Tibial nerve (tissue), 4 donors: Measurements from ENCODE around the gene FHAD1.

ENCODE experiments used
- EP300 ChIP-seq, 2 donors: sonication (generic); formaldehyde crosslinking; IDR thresholded peaks; one replicate each; pipeline ENCODE4 v1.6.1; 2017; ENCODE audit warnings: antibody characterized with exemption in 2 of 2, mild to moderate bottlenecking in 1 of 2
- TF ChIP-seq, protein P1 (sequence below), 5 experiments: fragments of 200-600 bp in 3 of 5; fragments of 450-650 bp in 2 of 5; sonication (generic) in 3 of 5; IDR thresholded peaks; one replicate each; pipeline ENCODE4 v1.5.1; 2016 to 2019; ENCODE audit warnings: antibody characterized with exemption in 5 of 5, mild to moderate bottlenecking in 3 of 5, moderate library complexity in 2 of 5

DNA sequence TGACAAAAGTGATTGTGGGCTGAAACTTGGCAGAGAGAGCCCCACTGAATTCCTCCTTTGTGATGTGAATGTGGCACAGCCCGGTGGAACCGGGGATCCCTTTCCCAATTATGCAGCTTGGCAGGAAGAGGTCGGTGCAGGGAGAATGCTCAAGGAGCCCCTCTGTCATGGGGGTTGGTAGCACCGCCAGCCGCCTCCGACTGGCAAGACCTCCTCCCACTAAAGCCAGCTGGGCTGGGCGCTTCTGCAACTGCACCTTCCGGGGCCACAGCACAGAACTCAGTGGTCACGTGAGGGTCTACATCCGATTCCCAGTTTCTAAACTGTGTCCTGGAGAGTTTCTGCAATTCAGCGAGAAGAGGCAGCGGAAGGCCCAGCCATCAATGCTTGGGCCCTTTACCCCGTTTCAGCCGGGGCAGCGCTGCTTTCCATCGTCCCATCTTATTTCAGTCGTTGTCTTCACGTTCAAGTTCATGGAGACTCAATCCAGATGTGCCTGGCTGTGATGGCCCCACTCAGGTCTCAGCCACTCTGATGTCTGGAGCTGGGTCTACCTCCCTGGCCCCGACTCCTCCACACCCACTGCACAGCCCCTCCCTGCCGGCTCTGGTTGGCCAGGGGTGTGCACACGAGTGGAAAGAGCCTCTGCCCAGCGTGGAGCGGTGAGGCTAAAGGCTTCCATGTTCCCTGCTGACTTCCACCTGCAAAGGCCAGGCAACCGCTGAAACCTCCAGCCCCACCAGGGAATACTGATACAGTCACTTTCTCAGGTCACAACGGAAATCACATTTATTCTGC is 39.8 kb upstream of the FHAD1 start:
- TF ChIP-seq, protein P1, sequence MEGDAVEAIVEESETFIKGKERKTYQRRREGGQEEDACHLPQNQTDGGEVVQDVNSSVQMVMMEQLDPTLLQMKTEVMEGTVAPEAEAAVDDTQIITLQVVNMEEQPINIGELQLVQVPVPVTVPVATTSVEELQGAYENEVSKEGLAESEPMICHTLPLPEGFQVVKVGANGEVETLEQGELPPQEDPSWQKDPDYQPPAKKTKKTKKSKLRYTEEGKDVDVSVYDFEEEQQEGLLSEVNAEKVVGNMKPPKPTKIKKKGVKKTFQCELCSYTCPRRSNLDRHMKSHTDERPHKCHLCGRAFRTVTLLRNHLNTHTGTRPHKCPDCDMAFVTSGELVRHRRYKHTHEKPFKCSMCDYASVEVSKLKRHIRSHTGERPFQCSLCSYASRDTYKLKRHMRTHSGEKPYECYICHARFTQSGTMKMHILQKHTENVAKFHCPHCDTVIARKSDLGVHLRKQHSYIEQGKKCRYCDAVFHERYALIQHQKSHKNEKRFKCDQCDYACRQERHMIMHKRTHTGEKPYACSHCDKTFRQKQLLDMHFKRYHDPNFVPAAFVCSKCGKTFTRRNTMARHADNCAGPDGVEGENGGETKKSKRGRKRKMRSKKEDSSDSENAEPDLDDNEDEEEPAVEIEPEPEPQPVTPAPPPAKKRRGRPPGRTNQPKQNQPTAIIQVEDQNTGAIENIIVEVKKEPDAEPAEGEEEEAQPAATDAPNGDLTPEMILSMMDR (IDR thresholded peaks at IDR 0.05): no peak
- no peak for TF ChIP-seq EP300 (IDR thresholded peaks at IDR 0.05)
